NB4 (cell line): ENCODE results near the gene DCHS1.
"Not testable (repeated sequence)": the region's sequence is repeated elsewhere in the genome, so short reads cannot be mapped to it uniquely, and the experiment has no call there.

ENCODE experiments used
- DNase-seq: peaks from one replicate; pipeline ENCODE4 v3.0.0; 2010; ENCODE audit warnings: low read depth
- H3K4me3 ChIP-seq: one replicate; pipeline ENCODE4 v1.5.1; 2011; ENCODE audit warnings: mild to moderate bottlenecking, low read depth, low read length, moderate library complexity
- CTCF ChIP-seq: IDR thresholded peaks from one replicate; pipeline ENCODE4 v1.5.1; 2012; ENCODE audit warnings: low read depth, low read length
- MAX ChIP-seq: IDR thresholded peaks from 2 replicates; pipeline ENCODE4 v1.6.1; 2011; ENCODE audit warnings: low read depth, low read length
- MYC ChIP-seq: IDR thresholded peaks from 2 replicates; pipeline ENCODE4 v1.6.1; 2011; ENCODE audit warnings: low read depth, low read length
- POLR2A ChIP-seq: IDR thresholded peaks from 2 replicates; pipeline ENCODE4 v1.6.1; 2011; ENCODE audit warnings: mild to moderate bottlenecking; ENCODE audit not compliant: insufficient read length; ENCODE audit errors: extremely low read depth

The DCHS1 gene

GRCh38 chr11:6655790-6656583, at the start of gene DCHS1:
DCHS1 (minus strand) TSS chr11:6655809; CDS start chr11:6641613, 14,196 bp downstream.
- TF ChIP-seq MYC = no peak
- TF ChIP-seq CTCF = no peak
- TF ChIP-seq POLR2A = no peak
- TF ChIP-seq MAX = no peak
- H3K4me3 ChIP-seq = no peak within 1 kb of the TSS
- no peak for DNase-seq

- no peak overlapping the region for H3K4me3 ChIP-seq
- peak; percentile 91 for DNase-seq
- TF ChIP-seq MAX = peak; percentile 34; the same call in 1 of the 2 replicates
- no peak for TF ChIP-seq POLR2A
- peak; percentile 53 for TF ChIP-seq CTCF
- peak; percentile 17; the same call in 1 of the 2 replicates for TF ChIP-seq MYC
Observed at GRCh38 chr11:6703247-6704063, 47.8 kb upstream of the DCHS1 start.

GRCh38 chr11:6701955-6702354, 46.3 kb upstream of the DCHS1 start:
- not testable (repeated sequence) for H3K4me3 ChIP-seq, DNase-seq

GRCh38 chr11:6695377-6695776, 39.8 kb upstream of the DCHS1 start:
- no peak overlapping the region for H3K4me3 ChIP-seq
- no peak for DNase-seq
- no peak for TF ChIP-seq POLR2A
- TF ChIP-seq MYC = no peak
- TF ChIP-seq MAX = no peak
- TF ChIP-seq CTCF = no peak

- TF ChIP-seq POLR2A (no peak), CTCF (no peak), MYC (no peak)
- H3K4me3 ChIP-seq = no peak overlapping the region
- no peak for DNase-seq
Observed at GRCh38 chr11:6694229-6694535, 38.6 kb upstream of the DCHS1 start.

- no peak for TF ChIP-seq MAX
- DNase-seq = peak; percentile 59
- H3K4me3 ChIP-seq = no peak overlapping the region
Observed at GRCh38 chr11:6693342-6694228, 38.0 kb upstream of the DCHS1 start.
